NCI-H524 treated with DMSO at 0.1 percent for 48 hours (cell line): ENCODE results near the gene ENTHD1.
A peak's percentile ranks its signal among the peaks of the same experiment; 100 is the strongest.
"Not testable (repeated sequence)": the region's sequence is repeated elsewhere in the genome, so short reads cannot be mapped to it uniquely, and the experiment has no call there.

Experiments
- DNase-seq: peaks from one replicate; lab custom pipeline; 2025; lab: John Stamatoyannopoulos, UW

The ENTHD1 gene

DNA sequence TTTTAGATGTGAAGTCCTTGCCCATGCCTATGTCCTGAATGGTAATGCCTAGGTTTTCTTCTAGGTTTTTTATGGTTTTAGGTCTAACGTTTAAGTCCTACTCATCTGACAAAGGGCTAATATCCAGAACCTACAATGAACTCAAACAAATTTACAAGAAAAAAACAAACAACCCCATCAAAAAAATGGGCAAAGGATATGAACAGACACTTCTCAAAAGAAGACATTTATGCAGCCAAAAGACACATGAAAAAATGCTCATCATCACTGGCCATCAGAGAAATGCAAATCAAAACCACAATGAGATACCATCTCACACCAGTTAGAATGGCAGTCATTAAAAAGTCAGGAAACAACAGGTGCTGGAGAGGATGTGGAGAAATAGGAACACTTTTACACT, 47.0 kb downstream of the ENTHD1 start:
- not testable (repeated sequence) for DNase-seq

DNA sequence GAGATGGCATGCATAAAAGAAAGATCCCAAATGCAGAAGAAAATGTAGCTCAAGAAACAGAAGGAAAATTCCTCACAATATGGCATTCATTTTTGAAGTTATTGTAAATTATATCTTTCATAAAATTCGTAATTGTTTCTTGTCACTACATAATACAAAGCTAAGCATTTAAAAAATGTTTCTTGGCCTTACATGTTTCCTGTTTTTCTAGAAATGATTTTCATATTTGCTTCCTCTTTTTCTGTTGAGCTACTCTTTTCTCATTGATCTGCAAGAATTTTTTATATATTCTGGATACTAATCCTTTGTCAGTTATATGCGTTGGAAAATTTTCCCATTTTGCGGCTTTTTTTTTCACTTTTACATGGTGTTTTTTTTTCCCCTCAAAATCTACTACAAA, 48.0 kb downstream of the ENTHD1 start:
- DNase-seq, result no peak

DNA sequence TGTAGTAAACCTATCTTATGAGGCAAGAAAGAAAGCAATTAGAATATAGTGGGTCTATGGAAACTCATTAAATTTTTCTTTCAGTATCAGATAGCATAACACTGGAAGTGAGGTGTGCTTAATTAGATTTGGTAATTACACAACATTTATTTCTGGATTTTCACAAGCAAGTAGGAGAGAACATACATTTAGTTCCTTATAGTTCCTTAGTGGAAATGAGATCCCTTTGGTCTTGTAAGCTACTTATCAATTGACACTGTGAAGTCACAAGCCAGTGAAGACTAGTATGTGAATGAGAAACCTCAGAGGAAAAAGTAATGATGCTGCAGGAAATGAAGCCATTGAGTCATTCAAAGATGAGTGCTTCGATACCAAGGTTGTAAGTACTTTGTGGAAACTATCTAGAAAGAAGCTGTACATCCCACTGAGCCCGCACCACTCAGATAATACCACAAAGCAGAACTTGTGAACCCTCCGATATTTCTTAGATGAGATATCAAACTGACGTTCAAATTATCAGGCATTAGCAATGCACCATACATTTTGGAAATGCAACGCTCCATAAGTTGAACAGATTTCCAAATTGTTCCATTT, 53.5 kb downstream of the ENTHD1 start:
- no peak for DNase-seq

DNA sequence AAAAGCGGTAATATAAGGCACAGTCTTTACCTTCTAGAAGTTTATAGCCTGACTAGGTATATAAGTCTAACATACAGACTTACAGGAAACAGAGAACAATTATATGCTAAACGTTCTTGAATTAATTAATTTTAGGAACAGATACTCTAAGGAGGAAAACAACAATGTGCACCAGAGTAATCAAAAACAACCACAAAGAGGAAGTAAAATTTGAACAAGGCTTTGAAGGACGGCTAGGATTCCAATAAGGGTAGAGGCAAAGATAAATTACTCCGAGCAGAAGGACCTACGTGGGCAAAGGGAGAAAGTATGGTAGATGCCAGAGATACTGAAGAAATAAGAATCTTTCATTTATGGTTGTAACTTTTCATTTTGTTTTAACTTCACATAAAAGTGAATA, 54.4 kb downstream of the ENTHD1 start:
- DNase-seq, result no peak

DNA sequence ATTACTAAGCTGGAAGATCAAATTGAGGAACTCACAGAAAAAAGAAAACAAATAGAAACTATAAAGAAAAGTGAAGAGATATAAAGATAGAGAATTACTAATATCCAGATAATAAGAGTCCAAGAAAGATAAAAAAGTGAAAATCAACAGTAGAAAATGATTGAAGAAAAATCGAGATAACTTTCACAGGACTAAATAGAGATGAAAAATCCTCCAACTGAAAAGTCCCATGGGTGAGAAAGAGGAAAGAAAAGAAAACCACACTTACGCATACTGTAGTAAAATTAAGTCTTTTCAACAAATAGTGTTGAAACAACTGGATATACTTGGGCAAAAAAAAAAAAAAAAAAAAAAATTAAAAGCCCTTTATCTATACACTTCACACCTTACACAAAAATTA, 60.0 kb downstream of the ENTHD1 start:
- no peak for DNase-seq

DNA sequence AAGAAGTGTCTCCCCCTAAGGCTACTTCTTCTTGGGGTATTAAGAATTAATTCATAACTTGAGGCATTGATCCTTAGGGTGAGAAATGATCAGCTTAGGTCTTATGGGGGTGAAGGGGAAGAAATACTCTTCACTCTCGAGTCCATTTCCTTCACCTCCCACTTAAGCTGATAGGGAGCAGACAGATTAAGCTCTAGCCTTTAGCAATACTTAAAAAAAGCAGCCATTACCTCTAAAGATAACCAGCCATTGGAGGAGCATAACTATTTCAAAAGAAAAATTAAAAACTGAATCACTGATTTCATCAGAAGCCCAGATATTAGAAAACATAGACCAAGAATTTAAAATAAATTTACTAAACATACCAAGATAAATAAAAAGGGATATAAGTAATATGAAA, 60.5 kb downstream of the ENTHD1 start:
- DNase-seq, result no peak

GRCh38 chr22:39832627-39833074, 60.9 kb downstream of the ENTHD1 start:
- no peak for DNase-seq

GRCh38 chr22:39825661-39826102, 67.9 kb downstream of the ENTHD1 start:
- no peak for DNase-seq

GRCh38 chr22:39821008-39821407, 72.6 kb downstream of the ENTHD1 start:
- no peak for DNase-seq

- no peak for DNase-seq
Measured at GRCh38 chr22:39820256-39820655, 73.3 kb downstream of the ENTHD1 start.

DNA sequence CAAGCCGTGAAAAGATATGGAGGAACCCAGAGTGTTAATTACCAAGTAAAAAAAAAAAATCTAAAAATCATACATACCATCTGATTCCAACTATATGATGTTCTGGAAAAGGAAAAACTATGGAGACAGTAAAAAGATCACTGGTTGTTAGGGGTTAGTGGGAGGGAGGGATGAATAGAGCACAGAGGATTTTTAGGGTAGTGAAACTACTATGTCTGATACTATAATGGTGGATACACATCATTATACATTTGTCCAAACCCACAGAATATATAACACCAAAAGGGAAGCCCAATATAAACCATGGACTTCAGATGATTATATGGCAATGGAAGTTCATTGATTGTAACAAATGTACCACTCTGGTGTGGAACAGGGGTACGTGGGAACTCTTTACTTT, 74.1 kb downstream of the ENTHD1 start:
- no peak for DNase-seq

DNA sequence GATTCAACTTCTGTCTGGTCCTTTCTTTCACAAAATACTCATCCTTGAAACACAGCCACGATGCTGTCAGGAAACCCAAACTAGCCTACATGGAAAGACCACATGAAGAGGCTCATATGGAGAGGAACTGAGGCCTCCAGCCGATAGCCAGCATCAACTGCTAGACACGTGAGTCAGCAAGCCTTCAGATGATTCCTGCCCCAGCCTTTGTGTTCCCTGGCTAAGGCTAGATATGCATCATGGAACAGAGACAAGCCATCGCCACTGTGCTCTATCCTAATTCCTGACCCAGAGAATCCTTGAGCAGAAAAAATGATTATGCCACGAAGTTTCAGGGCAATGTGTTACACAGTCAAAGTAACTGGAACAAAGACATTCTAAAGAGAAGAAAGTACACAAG, 75.5 kb downstream of the ENTHD1 start:
- no peak for DNase-seq

DNA sequence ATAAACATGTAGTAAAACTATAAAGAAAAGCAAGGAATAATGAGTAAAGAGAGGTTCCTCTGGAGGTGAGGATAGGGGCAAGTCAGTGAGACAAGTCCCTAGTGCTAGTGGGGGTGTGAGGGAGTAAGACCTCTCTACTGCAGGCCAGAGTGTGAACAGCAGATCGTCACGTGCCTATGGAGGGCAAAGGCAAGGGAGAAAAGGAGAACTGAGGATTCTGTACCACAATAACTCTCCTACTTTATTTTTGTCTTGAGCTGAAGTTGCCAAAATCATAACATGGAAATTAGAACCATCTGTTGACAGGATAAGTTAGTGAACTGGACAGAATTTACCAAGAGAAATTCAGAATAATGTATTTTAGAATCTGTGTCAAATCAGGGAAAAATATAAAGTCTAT, 77.6 kb downstream of the ENTHD1 start:
- DNase-seq, result no peak

- DNase-seq, result no peak
Measured at GRCh38 chr22:39814899-39815298, 78.7 kb downstream of the ENTHD1 start.

DNA sequence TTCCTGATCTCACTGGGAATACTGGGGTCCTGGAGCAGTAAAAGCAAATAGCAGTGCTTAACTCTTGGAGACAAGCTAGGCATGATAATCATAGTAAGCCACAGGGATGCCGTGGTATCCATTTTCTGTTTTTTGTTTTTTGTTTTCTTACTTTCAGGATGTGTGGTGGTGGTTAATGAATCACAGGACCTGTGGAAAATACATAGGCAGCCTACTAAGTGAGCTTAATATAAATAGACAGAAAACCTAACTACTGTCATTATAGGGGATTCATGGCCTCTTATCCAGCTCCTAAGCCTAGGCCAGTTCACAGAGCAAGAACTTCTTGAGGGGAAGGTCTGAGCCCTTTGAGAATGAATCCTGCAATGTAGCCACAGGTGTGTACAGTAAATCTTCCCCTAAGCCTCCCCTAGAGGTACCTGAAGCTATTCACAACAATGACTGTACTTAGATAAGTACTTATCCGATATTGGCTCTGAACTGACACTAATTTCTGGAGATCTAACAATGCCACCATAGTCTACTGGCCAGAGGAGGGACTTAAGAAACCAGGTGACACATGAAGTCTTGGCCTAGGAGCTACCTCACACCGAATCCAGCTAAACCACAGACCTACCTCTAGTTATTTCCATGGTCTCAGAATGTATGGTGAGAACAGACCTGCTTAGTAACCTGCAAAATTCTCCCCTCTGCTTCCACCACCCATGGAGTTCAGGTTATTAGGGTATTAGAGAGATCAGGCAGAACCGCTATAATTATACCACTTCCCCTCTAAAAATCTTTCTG, 83.6 kb downstream of the ENTHD1 start:
- DNase-seq, result no peak

DNA sequence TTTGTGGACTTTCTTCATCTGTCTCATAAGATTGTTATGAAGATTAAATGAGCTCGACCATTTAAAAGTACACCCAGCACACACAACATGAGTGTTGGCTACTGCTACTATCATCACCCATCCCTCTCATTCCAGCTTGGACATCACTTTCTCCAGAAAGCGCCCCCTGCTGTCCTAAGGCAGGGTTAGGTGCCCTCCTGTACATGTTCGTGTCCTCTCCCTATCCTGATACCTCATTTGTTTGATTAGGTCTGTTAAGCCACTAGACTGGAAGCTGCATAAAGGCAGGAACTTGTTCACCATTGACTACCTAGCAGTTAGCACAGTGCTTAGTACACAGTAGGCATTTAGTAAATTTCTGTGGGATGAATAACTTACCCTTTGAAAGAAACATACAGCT, 85.5 kb downstream of the ENTHD1 start:
- DNase-seq, result no peak

- DNase-seq, result no peak
Measured at GRCh38 chr22:39806109-39806508, 87.5 kb downstream of the ENTHD1 start.

GRCh38 chr22:39805117-39805516, 88.4 kb downstream of the ENTHD1 start:
- DNase-seq, result no peak

- no peak for DNase-seq
Measured at GRCh38 chr22:39802682-39803081, 90.9 kb downstream of the ENTHD1 start.

DNA sequence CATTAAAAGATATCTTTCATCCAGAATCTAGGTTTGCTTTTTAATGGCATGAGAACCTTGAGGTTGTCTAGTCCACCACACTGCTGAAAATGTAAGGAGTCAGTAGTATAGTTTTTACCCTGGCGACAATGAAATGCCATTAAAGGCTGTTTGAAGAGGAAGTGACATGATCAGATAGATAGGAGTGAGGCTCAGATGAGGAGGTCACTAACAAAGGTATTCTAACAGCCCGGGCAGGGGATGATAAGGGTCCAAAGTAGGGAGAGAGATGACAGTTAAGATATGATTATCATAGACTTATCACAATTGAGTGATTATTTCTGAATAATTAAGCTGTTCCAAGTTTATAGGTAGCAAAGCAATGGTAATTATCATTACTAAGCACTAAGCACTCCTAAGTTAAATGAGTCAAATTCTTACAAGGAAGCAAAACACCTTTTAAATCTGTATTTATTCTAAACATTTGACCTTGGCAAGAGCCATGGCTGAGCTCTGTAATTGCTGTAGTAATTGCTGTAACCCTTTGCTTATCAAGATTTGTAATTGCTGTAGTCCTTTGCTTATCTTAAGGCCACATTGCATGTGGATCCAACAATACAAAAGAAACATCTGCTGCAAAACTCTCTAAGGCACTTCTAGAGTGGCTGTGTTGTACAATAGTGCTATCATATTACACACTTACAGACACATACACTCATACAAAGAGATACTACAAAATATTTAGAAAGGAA, 92.6 kb downstream of the ENTHD1 start:
- peak; percentile 70 for DNase-seq

DNA sequence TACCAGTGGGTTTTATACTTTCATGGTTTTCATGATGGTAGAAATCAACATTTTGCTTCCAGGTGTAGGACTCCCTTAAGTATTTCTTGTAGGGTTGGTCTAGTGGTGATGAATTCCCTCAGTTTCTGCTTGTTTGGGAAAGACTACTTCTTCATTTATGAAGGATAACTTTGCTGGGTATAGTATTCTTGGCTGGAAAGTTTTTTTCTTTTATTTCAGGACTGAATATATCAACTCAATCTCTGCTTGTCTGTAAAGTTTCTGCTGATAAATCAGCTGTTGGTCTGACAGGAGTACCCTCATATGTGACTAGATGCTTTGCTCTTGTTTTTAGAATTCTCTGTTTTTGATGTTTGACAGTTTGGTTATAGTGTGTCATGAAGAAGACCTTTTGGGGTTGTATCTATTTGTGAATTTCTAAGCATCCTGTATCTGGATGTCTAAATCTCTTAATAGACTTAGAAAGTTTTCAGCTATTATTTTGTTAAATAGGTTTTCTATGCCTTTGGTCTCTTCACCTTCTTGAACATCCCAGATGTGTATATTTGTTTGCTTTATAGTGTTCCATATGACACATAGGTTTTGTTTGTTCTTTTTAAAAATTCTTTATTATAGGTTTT, 95.9 kb downstream of the ENTHD1 start:
- DNase-seq, result no peak

GRCh38 chr22:39789788-39790187, 103.8 kb downstream of the ENTHD1 start:
- DNase-seq, result no peak

DNA sequence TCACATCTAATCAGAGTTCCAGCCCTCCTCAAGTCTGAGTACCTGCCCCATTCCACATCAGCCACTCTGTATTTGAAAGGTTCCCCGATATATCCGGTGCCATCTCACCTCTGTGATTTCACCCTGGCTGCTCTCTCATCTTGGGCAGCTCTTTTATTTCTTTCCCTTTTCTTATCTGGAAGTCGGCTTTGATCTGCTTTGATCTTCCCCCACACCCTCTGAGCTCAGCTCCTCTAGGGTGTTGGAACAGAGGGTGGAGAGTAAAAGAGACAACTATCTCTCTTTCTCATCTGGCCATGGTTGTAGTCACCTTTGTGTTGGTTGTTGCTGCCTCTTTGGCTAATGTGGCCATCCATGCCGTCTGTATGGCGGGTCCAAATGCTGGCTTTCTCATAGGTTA, 108.3 kb downstream of the ENTHD1 start:
- DNase-seq, result no peak
